GM19023 (cell line): Measurements from ENCODE around the gene TBL1X.
"Not testable (repeated sequence)": the region's sequence is repeated elsewhere in the genome, so short reads cannot be mapped to it uniquely, and the experiment has no call there.

Experiments
- ATAC-seq: cut with Tn5 transposase; IDR thresholded peaks from one replicate; pipeline ENCODE4 v1.9.1; 2021; ENCODE audit warnings: mild to moderate bottlenecking, moderate library complexity; ENCODE audit not compliant: unreplicated experiment

Gene TBL1X

GRCh38 chrX:9458516-9459078 is 6.3 kb upstream of the TBL1X start:
- ATAC-seq, result no peak

- ATAC-seq, result no peak
These were observed 5.6 kb upstream of the TBL1X start for GRCh38 chrX:9459186-9459748.

GRCh38 chrX:9461087-9461486 is 3.8 kb upstream of the TBL1X start:
- no peak for ATAC-seq

GRCh38 chrX:9462456-9462855 is 2.4 kb upstream of the TBL1X start:
- ATAC-seq, result peak; percentile 1

GRCh38 chrX:9465380-9466123 is 694 bp downstream of the TBL1X start:
- peak; percentile 16 for ATAC-seq

- no peak for ATAC-seq
These were observed 1.3 kb downstream of the TBL1X start for GRCh38 chrX:9466124-9466495.

GRCh38 chrX:9466736-9467135 is 1.9 kb downstream of the TBL1X start:
- no peak for ATAC-seq

- ATAC-seq, result no peak
These were observed 2.3 kb downstream of the TBL1X start for GRCh38 chrX:9467146-9467545.

GRCh38 chrX:9467751-9468150 is 2.9 kb downstream of the TBL1X start:
- ATAC-seq, result no peak

- ATAC-seq, result no peak
These were observed 6.7 kb downstream of the TBL1X start for GRCh38 chrX:9471571-9471985.

- no peak for ATAC-seq
These were observed 8.8 kb downstream of the TBL1X start for GRCh38 chrX:9473708-9474107.

- ATAC-seq, result not testable (repeated sequence)
These were observed 10.6 kb downstream of the TBL1X start for GRCh38 chrX:9475417-9475816.

GRCh38 chrX:9475984-9476383 is 11.1 kb downstream of the TBL1X start:
- ATAC-seq, result no peak

- ATAC-seq, result no peak
These were observed 12.1 kb downstream of the TBL1X start for GRCh38 chrX:9476810-9477575.

- no peak for ATAC-seq
These were observed 17.6 kb downstream of the TBL1X start for GRCh38 chrX:9482408-9482807.

GRCh38 chrX:9482837-9483236 is 18.0 kb downstream of the TBL1X start:
- no peak for ATAC-seq

GRCh38 chrX:9483376-9483775 is 18.5 kb downstream of the TBL1X start:
- no peak for ATAC-seq

- no peak for ATAC-seq
These were observed 22.0 kb downstream of the TBL1X start for GRCh38 chrX:9486786-9487387.

GRCh38 chrX:9488586-9488985 is 23.7 kb downstream of the TBL1X start:
- ATAC-seq, result no peak

- ATAC-seq, result no peak
These were observed 24.4 kb downstream of the TBL1X start for GRCh38 chrX:9489234-9489633.

- ATAC-seq, result no peak
These were observed 28.0 kb downstream of the TBL1X start for GRCh38 chrX:9492901-9493300.
